Uterus (tissue), 4 donors: Measurements from ENCODE around the gene STARD4. TPM values are rescaled to one million over a fixed set of nuclear protein-coding genes. Genes with fewer than 3 reads are reported as not detected.

Source experiments
- DNase-seq, 2 donors: peaks; one replicate each; pipeline ENCODE4 v3.0.0-alpha.2; 2019 to 2020
- H3K27ac ChIP-seq, 2 donors: fragments of 200-600 bp; sonication (generic); 1 replicate in 1 of 2; 2 replicates in 1 of 2; pipeline ENCODE4 v1.5.1; 2016 to 2018
- H3K27me3 ChIP-seq, 2 donors: fragments of 200-600 bp; sonication (generic); one replicate each; pipeline ENCODE4 v1.5.1; 2018 to 2019; ENCODE audit warnings: control low read depth in 1 of 2
- H3K36me3 ChIP-seq, 2 donors: fragments of 200-600 bp; sonication (generic); one replicate each; pipeline ENCODE4 v1.5.1; 2019; ENCODE audit warnings: control low read depth in 1 of 2
- H3K4me1 ChIP-seq, 2 donors: fragments of 200-600 bp; sonication (generic); one replicate each; pipeline ENCODE4 v1.5.1; 2018 to 2019; ENCODE audit warnings: control low read depth in 1 of 2
- H3K4me3 ChIP-seq, 2 donors: fragments of 200-600 bp; sonication (generic); 1 replicate in 1 of 2; 2 replicates in 1 of 2; pipeline ENCODE4 v1.5.1; 2018 to 2019; ENCODE audit warnings: mild to moderate bottlenecking in 1 of 2
- H3K9me3 ChIP-seq, 2 donors: fragments of 200-600 bp; sonication (generic); one replicate each; pipeline ENCODE4 v1.5.1; 2019; ENCODE audit warnings: control low read depth in 1 of 2
- POLR2A ChIP-seq, 2 donors: fragments of 450-650 bp; IDR thresholded peaks; one replicate each; pipeline ENCODE4 v1.6.1; 2016; ENCODE audit warnings: antibody characterized with exemption in 2 of 2, mild to moderate bottlenecking in 1 of 2, moderate library complexity in 1 of 2
- intact Hi-C: fragments of 100-400 bp; cut with DNase I; formaldehyde crosslinking; loops from one replicate; pipeline ENCODE4 v1.15.1; 2023; ENCODE audit warnings: low total_unique reads
- total RNA-seq, 4 donors: library from RNA; depleted of rRNA in 3 of 4; stranded (reverse); fragments of >200 nt in 3 of 4; gene quantifications; one replicate each; pipeline versions ENCODE4 v1.1.0 to v1.2.4, GENCODE V29; 2014 to 2023
- TF ChIP-seq, protein P1 (sequence below), 4 experiments: fragments of 200-600 bp in 2 of 4; fragments of 450-650 bp in 2 of 4; sonication (generic) in 2 of 4; IDR thresholded peaks; one replicate each; pipeline ENCODE4 v1.5.1; 2016 to 2019; ENCODE audit warnings: antibody characterized with exemption in 4 of 4, mild to moderate bottlenecking in 2 of 4, moderate library complexity in 1 of 4
- donor health status: DM: yes; HTN: yes; CAD: no.

STARD4 gene
- total RNA-seq, 4 donors from 2014 or later: 2.3 to 98.0 (median 9.9) TPM

- Histone ChIP-seq H3K27ac (peak overlapping the region; percentile 67 to 76), H3K36me3 (no peaks in the 10 kb centered on the region), H3K27me3 (no peaks in the 10 kb centered on the region), H3K4me3 (no peak overlapping the region), H3K9me3 (no peaks in the 10 kb centered on the region), H3K4me1 (peaks cover 0 to 4% of the 10 kb centered on the region in 2 donors)
- no peak for TF ChIP-seq POLR2A (IDR thresholded peaks at IDR 0.05)
- TF ChIP-seq, protein P1, sequence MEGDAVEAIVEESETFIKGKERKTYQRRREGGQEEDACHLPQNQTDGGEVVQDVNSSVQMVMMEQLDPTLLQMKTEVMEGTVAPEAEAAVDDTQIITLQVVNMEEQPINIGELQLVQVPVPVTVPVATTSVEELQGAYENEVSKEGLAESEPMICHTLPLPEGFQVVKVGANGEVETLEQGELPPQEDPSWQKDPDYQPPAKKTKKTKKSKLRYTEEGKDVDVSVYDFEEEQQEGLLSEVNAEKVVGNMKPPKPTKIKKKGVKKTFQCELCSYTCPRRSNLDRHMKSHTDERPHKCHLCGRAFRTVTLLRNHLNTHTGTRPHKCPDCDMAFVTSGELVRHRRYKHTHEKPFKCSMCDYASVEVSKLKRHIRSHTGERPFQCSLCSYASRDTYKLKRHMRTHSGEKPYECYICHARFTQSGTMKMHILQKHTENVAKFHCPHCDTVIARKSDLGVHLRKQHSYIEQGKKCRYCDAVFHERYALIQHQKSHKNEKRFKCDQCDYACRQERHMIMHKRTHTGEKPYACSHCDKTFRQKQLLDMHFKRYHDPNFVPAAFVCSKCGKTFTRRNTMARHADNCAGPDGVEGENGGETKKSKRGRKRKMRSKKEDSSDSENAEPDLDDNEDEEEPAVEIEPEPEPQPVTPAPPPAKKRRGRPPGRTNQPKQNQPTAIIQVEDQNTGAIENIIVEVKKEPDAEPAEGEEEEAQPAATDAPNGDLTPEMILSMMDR (IDR thresholded peaks at IDR 0.05): no peak
- intact Hi-C loops: no loop called here
- DNase-seq: no peak
These were observed 38.8 kb upstream of the STARD4 start for GRCh38 chr5:111551161-111551560.

DNA sequence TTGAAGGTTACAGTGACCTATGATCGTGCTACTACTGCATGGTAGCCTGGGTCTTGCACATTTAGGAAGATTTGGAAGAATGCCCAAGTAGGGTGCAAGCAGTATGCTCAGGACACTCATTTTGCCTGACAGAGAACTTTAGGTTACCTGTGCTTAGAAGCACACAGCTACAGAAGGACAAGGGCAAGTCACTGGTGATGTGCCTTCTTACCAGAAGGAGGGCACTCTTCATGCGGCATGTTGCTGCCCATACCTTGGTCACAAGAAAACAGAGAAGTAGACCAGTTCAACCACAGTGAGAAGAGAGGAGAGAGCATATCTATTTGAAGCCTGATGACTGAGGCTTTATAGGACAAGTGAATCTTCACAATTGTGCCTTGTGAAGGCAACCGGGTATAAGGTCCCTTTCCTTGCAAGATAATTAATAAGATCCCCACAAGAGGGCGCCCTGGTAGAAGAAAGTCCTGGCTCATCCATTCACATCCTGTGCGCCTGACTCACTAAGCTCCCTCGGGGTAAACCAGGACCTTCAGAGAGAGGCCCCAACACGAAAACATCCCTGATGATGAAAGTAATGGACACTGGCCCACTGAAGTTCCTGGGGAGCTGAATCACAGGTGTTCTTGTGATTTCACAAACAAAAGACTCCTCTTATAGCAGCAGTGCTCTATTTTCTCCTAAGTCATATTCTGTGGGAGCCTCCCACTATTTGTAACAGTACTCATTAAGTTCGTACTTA, 38.1 kb upstream of the STARD4 start:
- no peak overlapping the region for H3K4me3 ChIP-seq
- peaks cover 0 to 4% of the 10 kb centered on the region in 2 donors for H3K4me1 ChIP-seq
- peak overlapping the region; percentile 67 to 76 for H3K27ac ChIP-seq
- TF ChIP-seq, protein P1 (IDR thresholded peaks at IDR 0.05): peak; percentile 64 to 80 (median 76)
- no peak for TF ChIP-seq POLR2A (IDR thresholded peaks at IDR 0.05)
- no peaks in the 10 kb centered on the region for H3K9me3 ChIP-seq
- peak; percentile 81 to 93 for DNase-seq
- H3K36me3 ChIP-seq: no peaks in the 10 kb centered on the region
- no peaks in the 10 kb centered on the region for H3K27me3 ChIP-seq
- intact Hi-C loops: no loop called here

DNA sequence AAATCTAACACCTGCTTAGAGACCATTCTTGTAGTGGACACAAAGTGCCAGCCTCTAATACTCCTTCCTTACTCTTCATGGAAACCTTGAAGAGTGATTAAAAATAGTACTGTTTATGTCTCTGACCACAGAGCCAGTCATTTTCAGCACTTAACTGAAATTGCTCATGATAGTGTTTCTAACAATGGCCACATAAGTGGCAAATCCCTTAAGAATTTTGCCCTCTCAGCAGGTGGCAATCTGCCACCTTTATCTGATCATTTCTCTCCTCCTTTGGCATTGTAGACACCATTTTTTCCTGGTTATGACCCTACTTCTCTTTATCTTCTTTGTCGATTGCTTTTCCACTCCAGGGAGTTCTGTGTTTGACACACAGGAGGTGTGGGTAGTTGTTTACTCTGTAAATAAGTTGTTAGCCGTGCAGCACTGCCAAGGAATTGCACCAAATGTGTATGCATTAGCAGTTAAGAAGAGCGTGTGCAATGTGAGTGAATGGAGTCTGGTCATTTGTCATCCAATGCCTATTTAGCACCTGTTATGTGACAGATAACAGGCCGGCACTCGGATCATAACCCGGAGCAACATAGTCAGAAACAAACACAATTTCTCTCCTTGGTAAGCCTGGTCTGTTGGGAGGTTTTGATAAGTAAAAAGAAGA, 36.8 kb upstream of the STARD4 start:
- Histone ChIP-seq H3K9me3 (no peaks in the 10 kb centered on the region), H3K36me3 (no peaks in the 10 kb centered on the region), H3K4me1 (peaks cover 0 to 4% of the 10 kb centered on the region in 2 donors), H3K27me3 (no peaks in the 10 kb centered on the region), H3K27ac (no peak overlapping the region), H3K4me3 (no peak overlapping the region)
- TF ChIP-seq POLR2A (IDR thresholded peaks at IDR 0.05): no peak
- TF ChIP-seq, protein P1 (IDR thresholded peaks at IDR 0.05): no peak
- intact Hi-C loops: loop anchor here (10.0 kb wide), 1 partner anchor 596 kb away; no protein-coding TSS in a partner anchor
- no peak for DNase-seq

DNA sequence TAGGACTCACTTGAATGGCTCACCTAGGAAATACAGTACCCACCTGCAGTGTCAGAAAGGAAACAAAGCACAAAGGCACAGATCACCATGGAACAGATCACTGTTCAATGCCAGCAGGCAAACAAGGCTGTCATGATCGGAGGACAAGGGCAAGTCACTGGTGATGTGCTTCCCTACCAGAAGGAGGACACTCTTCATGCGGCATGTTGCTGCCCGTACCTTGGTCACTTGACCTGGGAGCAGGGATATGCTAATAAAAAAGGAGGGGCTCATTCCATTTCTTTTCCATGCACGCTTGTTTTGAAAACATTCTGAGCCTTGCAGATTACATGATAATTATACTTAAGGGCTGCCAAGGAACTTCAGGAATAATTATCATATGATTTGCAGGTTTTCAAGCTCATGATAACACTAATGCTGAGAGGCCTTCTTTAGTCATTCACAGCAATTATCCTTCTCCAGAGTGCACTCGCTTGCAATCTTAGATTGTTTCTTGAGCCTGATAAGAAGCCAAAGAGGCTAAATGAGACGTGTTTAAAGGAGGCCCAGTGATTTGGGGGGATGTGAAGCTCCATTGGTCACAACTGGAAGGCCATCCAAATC, 36.1 kb upstream of the STARD4 start:
- Histone ChIP-seq H3K36me3 (no peaks in the 10 kb centered on the region), H3K27ac (no peak overlapping the region), H3K27me3 (no peaks in the 10 kb centered on the region), H3K4me3 (no peak overlapping the region), H3K4me1 (peaks cover 0 to 4% of the 10 kb centered on the region in 2 donors), H3K9me3 (no peaks in the 10 kb centered on the region)
- no peak for DNase-seq
- no peak for TF ChIP-seq POLR2A (IDR thresholded peaks at IDR 0.05)
- TF ChIP-seq, protein P1 (IDR thresholded peaks at IDR 0.05): no peak
- intact Hi-C loops: loop anchor here (10.0 kb wide), 1 partner anchor 596 kb away; no protein-coding TSS in a partner anchor

DNA sequence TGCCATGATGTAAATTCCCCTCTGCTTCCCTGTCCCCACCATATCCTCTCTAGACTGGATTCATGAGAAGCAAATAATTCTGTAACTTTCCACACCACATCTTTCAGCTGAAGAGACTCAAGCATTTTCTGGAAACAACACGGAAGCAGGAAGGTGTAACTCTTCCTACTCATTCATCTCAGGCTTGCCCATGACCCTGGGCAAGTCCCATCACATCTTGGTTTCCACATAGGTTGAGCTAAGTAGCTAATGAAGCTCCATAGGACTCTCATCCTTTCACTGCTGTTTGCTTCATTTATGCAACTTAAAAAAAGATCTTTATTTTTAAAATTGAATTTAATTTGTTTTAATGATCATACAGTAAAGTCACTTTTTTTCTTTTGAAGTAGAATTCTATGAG, 32.7 kb upstream of the STARD4 start:
- no peaks in the 10 kb centered on the region for H3K9me3 ChIP-seq
- intact Hi-C loops: loop anchor here (10.0 kb wide), 1 partner anchor 600 kb away; no protein-coding TSS in a partner anchor
- H3K36me3 ChIP-seq: no peaks in the 10 kb centered on the region
- no peaks in the 10 kb centered on the region for H3K4me1 ChIP-seq
- H3K4me3 ChIP-seq: no peak overlapping the region
- TF ChIP-seq, protein P1 (IDR thresholded peaks at IDR 0.05): no peak
- no peak for TF ChIP-seq POLR2A (IDR thresholded peaks at IDR 0.05)
- no peak for DNase-seq
- no peaks in the 10 kb centered on the region for H3K27me3 ChIP-seq
- no peak overlapping the region for H3K27ac ChIP-seq
